ENCODE data around the gene MRPS21. TPM values are rescaled to one million over a fixed set of nuclear protein-coding genes. Genes with fewer than 3 reads are reported as not detected.

Gene MRPS21
- total and polyA plus RNA-seq, 7 donors = 50.1 to 87.8 (median 53.8) TPM

DNA sequence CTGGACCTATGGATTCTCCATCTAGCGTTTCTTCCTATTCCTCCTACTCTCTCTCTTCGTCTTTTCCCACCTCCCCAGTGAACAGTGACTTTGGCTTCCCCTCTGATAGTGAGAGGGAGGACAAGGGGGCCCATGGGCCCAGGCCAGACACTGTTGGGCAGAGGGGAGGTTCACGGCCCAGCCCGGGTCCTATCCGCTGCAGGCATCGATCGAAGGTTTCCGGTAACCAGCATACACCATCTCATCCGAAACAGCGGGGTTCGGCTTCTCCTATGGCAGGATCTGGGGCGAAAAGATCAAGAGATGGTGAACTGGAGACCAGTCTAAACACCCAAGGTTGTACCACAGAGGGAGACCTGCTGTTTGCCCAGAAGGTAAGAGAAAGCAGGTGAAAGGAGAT, 10.4 kb upstream of the MRPS21 start:
- 79 to 83% (median 82%) methylated on average over 12 of the region's 12 CpGs for WGBS, 3 donors
- TF ChIP-seq, protein P1, sequence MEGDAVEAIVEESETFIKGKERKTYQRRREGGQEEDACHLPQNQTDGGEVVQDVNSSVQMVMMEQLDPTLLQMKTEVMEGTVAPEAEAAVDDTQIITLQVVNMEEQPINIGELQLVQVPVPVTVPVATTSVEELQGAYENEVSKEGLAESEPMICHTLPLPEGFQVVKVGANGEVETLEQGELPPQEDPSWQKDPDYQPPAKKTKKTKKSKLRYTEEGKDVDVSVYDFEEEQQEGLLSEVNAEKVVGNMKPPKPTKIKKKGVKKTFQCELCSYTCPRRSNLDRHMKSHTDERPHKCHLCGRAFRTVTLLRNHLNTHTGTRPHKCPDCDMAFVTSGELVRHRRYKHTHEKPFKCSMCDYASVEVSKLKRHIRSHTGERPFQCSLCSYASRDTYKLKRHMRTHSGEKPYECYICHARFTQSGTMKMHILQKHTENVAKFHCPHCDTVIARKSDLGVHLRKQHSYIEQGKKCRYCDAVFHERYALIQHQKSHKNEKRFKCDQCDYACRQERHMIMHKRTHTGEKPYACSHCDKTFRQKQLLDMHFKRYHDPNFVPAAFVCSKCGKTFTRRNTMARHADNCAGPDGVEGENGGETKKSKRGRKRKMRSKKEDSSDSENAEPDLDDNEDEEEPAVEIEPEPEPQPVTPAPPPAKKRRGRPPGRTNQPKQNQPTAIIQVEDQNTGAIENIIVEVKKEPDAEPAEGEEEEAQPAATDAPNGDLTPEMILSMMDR (IDR thresholded peaks at IDR 0.05) = no peak
- H3K9me3 ChIP-seq = no peaks in the 10 kb centered on the region
- H3K27ac ChIP-seq = peak overlapping the region; percentile 94
- H3K27me3 ChIP-seq (ENCODE audit: insufficient read depth in 3 of 3, low read length in 2 of 3) = no peaks in the 10 kb centered on the region
- peaks cover 15% of the 10 kb centered on the region for H3K4me1 ChIP-seq
- DNase-seq (no peak), ATAC-seq (no peak)
- H3K36me3 ChIP-seq (ENCODE audit: insufficient read depth in 1 of 2, low read depth in 1 of 2) = peaks cover 5 to 42% of the 10 kb centered on the region in 2 donors
- peak overlapping the region; percentile 80 for H3K4me3 ChIP-seq
- intact Hi-C loops (cut with DNase I) = loop anchor here in 1 of 2 donors (5.0 kb wide), 1 partner anchor 46 kb away; the partner anchor contains the start of gene ANP32E

DNA sequence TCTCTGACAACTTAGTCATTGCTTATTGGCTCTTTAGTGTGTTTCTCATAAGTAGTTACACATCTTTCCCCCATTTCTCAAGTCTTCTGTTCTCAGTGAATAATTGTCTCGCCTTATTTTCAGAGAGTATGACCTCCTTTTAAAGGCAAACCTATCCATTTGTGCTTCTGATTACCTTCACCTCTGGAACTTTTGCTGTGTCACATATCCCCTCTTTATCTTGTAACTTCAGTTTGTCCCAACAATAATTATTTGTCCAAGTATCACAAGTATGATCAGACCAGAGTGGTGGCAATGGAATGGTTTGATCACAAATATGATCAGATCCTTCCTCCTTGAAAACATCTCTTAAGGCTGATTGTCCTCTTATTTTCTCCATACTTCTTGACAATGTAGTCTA, 5.3 kb upstream of the MRPS21 start:
- 75 to 86% (median 82%) methylated on average over 1 of the region's 1 CpG for WGBS, 3 donors
- TF ChIP-seq, protein P1 (IDR thresholded peaks at IDR 0.05) = no peak
- no peaks in the 10 kb centered on the region for H3K27me3 ChIP-seq (ENCODE audit: insufficient read depth in 3 of 3, low read length in 2 of 3)
- intact Hi-C loops (cut with DNase I) = no loop called here
- no peaks in the 10 kb centered on the region for H3K9me3 ChIP-seq
- ATAC-seq (no peak), DNase-seq (no peak)
- peaks cover 8% of the 10 kb centered on the region for H3K4me1 ChIP-seq
- peaks cover 5 to 47% of the 10 kb centered on the region in 2 donors for H3K36me3 ChIP-seq (ENCODE audit: insufficient read depth in 1 of 2, low read depth in 1 of 2)
- H3K27ac ChIP-seq = no peak overlapping the region
- H3K4me3 ChIP-seq = no peak overlapping the region

DNA sequence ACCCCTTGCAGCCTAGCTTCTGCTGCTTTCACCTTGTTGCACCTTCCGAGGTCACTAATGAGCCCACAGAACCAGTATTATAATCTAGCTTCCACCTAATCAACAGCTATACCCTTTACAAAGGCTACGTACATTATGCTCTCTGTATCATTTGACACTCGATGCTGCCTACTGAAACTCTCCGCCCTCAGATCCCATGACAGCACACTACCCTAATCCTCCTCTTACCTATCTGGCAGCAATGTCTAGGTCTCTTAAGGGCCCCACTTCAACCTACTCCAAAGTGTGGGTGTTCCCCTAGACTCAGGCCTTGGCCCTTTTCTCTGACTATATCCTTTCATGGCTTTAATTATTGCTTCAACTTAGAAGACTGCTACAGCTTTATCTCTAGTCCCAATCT, 4.8 kb upstream of the MRPS21 start:
- intact Hi-C loops (cut with DNase I) = no loop called here
- TF ChIP-seq, protein P1 (IDR thresholded peaks at IDR 0.05) = no peak
- ATAC-seq (no peak), DNase-seq (no peak)
- no peaks in the 10 kb centered on the region for H3K27me3 ChIP-seq (ENCODE audit: insufficient read depth in 3 of 3, low read length in 2 of 3)
- no peaks in the 10 kb centered on the region for H3K9me3 ChIP-seq
- no peak overlapping the region for H3K4me3 ChIP-seq
- peaks cover 5 to 47% of the 10 kb centered on the region in 2 donors for H3K36me3 ChIP-seq (ENCODE audit: insufficient read depth in 1 of 2, low read depth in 1 of 2)
- H3K4me1 ChIP-seq = peaks cover 6% of the 10 kb centered on the region
- no peak overlapping the region for H3K27ac ChIP-seq
- 75 to 86% (median 80%) methylated on average over 4 of the region's 4 CpGs for WGBS, 3 donors

DNA sequence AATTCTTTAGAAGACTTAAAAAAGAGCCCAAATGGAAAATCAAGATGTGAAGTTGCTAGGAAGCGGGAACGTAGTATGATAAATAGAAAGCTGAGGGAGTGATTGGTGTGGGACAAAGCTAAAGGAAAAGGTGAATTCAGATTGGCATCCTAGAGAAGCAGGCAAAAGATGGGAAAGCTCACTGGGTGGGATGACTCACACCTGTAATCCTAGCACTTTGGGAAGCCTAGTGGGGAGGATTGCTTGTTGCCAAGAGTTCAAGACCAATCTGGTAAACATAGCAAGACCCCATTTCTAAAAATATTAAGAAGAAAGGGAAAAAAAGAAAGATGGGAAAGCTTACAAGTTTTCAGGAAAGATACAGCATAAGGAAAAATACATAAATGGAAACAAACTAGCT, 1.8 kb downstream of the MRPS21 start:
- DNase-seq = no peak
- peaks cover 19% of the 10 kb centered on the region for H3K4me1 ChIP-seq
- no peak for ATAC-seq
- WGBS, 3 donors = 93 to 94% (median 93%) methylated on average over 2 of the region's 2 CpGs
- peaks cover 0 to 58% of the 10 kb centered on the region in 2 donors for H3K36me3 ChIP-seq (ENCODE audit: insufficient read depth in 1 of 2, low read depth in 1 of 2)
- no peak overlapping the region for H3K4me3 ChIP-seq
- no peaks in the 10 kb centered on the region for H3K27me3 ChIP-seq (ENCODE audit: insufficient read depth in 3 of 3, low read length in 2 of 3)
- intact Hi-C loops (cut with DNase I) = no loop called here
- no peaks in the 10 kb centered on the region for H3K9me3 ChIP-seq
- TF ChIP-seq, protein P1 (IDR thresholded peaks at IDR 0.05) = no peak
- no peak overlapping the region for H3K27ac ChIP-seq

DNA sequence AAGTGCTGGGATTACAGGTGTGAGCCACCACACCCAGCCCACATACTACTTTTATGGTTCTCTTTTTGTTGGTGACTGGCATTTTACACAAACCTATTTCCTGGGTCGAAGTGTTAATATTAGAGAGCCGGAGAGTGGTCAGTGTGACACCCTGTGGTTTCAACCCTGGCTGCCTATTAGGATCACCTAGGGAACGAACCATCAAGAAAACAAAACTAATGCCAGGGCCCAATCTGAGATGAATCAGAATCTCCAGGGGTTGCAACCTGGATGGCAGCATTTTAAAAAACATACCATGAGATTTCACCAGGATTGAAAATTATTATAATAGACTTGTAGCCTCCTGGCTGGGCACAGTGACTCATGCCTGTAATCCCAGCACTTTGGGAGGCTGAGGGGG, 6.1 kb downstream of the MRPS21 start:
- TF ChIP-seq, protein P1 (IDR thresholded peaks at IDR 0.05) = no peak
- Histone ChIP-seq H3K4me1 (peaks cover 8% of the 10 kb centered on the region), H3K36me3 (ENCODE audit: insufficient read depth in 1 of 2, low read depth in 1 of 2) (peaks cover 7 to 97% of the 10 kb centered on the region in 2 donors), H3K4me3 (no peak overlapping the region), H3K27ac (no peak overlapping the region), H3K9me3 (no peaks in the 10 kb centered on the region), H3K27me3 (ENCODE audit: insufficient read depth in 3 of 3, low read length in 2 of 3) (no peaks in the 10 kb centered on the region)
- ATAC-seq (no peak), DNase-seq (no peak)
- 96 to 100% (median 98%) methylated on average over 3 of the region's 3 CpGs for WGBS, 3 donors
- intact Hi-C loops (cut with DNase I) = loop anchor here in 1 of 2 donors (10.0 kb wide), 1 partner anchor 55 kb away; no protein-coding TSS in a partner anchor

Measured in psoas muscle (tissue), 8 donors.